Activated CD4-positive, alpha-beta T cell treated with anti-CD3 and anti-CD28 coated beads, Interleukin-2, amount 50 U/mL, for 1 hour (primary cell): ENCODE results near the gene DLL1.

ENCODE experiments used
- DNase-seq: peaks from one replicate; pipeline ENCODE4 v3.0.0-alpha.2; 2020

Gene DLL1

GRCh38 chr6:170282512-170283158, 8.2 kb downstream of the DLL1 start:
- no peak for DNase-seq

DNA sequence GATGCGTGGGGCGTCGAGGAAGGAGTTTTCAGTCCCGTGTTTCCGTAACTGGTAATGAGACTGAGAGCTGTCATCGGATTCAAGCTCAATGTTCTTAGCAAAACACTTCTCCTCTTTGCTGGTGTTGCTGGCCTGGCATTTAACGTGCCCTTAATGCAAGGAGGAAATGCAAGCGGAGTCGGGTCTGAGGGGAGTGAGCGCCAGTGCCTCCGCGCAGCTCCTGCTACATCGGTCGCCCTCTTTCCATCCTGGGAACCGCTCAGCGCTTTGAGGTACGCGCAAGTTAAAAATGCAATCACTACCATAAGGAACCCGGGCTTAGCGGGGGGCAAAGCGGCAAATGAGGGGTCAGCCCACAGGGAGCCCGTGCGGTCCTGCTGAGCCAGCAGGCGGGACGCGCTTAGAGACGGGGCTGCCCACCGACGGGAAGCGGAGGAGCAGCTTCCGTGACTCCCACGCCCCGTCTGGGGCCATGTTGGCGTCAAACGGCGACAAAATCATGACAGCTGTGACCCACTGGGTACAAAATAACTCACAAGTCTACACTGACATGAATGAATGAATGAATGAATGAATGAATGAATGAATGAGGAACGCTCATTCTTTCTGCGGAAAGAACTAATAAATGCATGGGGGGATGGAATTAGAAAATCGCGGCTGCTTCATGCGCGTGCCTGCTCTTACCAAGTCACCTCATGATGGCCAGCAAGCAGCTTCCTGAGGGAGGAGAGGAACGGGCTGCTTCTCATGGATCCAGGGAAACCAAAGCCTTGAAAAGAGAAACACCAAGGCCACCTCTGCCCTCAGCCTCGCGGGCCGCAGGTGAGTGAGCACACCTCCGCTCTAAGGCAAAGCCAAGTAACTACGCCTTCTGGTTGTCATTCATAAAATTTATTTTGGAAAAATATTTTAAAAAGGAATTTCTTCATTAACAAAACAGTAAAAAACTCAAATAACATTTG, 9.3 kb downstream of the DLL1 start:
- DNase-seq, result no peak

- no peak for DNase-seq
These were observed 10.2 kb downstream of the DLL1 start for GRCh38 chr6:170280689-170281045.

DNA sequence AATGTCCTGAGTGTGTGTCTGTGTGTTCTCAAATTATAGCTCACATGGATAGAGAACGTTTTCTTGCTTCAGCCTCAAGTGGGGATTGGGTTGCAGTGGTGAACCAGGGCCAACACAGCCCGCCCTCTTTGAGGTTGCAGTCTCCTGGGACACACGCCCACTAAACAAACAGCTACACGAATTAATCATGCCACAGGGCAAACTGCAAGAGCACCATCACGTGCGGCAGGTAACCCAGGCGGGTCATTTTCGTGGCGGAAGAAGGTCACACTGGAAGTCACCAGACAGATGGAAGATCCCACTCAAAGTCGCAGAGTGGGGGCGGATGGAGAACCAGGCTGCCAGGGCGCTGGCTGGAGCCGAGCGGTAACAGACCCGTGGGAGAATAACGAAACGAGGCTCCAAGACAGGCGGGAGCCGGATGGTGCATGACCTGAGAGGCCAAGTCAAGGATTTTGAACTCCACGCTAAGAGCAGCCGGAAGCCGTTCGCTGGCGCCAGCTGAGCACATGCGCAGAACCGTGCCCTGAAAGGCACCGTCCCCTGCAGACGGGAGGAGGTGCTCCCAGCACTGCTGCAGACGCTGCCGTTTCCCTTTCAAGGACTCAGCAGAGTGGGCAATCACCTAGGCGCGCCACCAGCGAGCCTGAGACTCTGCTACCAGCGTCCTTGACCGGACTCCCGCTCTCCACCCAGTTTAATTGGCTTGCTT, 10.7 kb downstream of the DLL1 start:
- no peak for DNase-seq

GRCh38 chr6:170279426-170279825, 11.5 kb downstream of the DLL1 start:
- DNase-seq, result no peak

DNA sequence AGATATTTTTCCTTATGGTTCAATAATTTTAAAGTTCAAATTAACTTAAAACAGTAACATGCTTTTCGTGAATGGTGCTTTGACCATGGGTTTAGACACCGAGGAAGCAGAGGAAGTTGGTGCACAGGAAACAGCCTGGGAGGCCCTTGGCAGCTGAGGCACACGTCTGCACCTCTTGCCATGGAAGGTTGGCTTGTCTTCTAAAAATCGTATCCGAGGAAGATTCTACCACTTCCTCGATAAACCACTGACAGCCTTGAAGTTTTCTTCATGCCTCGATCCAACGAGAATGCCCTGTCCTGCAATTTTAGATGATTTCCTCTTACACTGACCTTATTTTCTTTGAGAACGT, 12.2 kb downstream of the DLL1 start:
- no peak for DNase-seq

DNA sequence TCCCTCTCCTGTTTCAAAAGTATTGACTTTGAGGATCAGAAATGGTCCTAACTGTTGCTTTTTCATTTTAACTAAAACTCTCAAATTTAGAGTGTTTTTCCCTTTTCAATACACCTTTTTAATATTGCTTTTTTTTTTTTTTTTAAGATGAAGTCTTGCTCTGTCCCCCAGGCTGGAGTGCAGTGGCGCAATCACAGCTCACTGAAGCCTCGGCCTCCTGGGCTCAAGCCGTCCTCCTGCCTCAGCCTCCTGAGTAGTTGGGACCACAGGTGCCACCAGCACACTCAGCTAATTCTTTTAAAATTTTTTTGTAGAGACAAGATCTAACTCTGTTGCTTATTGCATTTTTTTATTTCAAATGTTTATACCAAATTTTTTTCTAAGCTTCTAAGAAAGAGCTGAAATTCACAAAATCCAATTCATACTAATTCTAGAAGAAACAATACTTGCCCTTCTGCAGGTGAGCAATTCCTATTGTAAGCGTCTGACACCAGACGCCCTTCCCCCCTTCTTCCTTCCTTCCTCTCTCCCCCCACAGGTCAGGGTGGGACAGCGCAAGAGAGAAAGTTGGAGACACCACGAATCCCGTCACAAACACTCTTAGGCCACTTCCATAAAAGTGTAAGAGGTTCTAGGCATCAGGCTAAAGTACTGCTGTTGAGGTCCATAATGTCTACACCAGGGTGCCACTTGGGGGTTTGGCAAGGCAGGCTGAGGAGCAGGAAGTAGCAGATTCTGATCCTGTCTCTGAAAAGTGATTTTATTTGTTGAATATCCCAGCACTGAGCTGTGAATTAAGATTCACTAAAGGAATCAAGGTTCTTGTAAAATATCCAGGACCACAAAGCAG, 12.8 kb downstream of the DLL1 start:
- no peak for DNase-seq

DNA sequence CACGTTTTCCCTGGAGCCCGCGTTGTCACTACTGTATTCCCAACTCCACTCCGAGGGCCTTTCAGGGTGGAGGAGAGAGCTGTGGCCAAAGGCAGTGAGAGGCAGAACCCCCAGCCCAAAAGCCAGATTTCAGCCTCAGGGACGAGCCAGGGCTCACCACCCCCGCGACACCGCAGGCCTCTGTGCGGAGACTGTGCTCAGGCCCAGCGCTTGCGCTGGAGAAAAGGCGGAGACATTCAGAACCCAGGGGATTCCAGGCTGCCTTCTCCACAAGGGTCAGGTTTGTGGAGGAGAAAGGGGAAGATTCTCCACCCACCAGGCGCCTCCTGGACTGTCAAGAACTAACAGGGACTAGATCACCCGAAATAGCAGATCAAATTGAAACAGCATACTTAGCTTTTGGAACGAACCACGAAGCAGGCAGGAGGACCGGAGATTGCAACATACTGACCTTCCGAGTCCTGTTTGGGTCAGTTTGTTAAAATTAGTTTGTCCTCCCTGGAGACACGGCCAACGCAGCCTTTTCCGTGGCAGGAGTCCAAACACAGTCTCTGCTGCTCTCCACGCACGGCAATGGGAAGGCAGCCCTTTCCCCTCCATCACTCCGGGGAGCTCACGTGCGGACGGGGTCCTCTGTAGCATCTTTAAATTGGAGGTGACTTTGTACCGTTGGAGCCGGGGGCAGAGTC, 14.4 kb downstream of the DLL1 start:
- no peak for DNase-seq

GRCh38 chr6:170274713-170275560, 15.9 kb downstream of the DLL1 start:
- no peak for DNase-seq

DNA sequence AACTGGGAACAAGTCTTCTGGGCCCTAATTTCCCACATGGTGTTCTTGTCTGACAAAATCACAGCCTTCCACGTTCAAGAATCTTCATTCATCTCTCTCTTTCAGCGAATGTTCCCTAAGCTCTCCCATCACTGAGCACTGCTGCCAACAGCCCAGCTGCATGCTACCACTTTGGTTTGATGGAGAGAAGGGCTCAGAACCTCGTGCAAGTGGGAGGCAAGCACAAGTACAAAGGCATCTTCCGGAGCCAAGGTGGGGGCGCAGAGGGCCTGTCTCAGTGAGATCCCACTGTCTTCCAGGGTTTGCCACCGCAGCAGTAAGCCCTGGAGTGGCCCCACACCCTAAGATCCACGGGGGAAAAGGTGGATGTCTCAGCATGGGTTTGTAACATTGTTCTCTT, 17.2 kb downstream of the DLL1 start:
- no peak for DNase-seq

DNA sequence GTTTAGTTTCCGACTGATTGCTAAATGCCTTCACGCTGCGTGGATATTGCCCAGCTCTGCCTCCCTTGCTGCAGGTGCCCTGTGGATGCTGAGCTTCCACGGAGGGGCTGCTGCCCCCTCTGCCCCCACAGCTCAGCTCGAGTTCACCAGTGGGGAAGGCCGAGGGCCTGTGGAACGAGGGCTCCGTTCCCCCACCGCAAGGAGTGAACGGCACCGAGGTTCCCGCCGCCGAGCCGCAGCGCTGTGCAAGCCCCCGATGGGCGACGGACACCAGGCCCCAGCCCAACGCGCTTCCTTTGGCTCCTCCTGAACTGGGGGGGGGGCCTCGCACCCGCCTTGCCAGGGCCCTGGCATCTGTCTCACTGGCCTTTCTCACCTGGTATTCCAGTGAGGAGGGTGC, 17.7 kb downstream of the DLL1 start:
- no peak for DNase-seq

GRCh38 chr6:170272341-170273065, 18.4 kb downstream of the DLL1 start:
- DNase-seq, result no peak

DNA sequence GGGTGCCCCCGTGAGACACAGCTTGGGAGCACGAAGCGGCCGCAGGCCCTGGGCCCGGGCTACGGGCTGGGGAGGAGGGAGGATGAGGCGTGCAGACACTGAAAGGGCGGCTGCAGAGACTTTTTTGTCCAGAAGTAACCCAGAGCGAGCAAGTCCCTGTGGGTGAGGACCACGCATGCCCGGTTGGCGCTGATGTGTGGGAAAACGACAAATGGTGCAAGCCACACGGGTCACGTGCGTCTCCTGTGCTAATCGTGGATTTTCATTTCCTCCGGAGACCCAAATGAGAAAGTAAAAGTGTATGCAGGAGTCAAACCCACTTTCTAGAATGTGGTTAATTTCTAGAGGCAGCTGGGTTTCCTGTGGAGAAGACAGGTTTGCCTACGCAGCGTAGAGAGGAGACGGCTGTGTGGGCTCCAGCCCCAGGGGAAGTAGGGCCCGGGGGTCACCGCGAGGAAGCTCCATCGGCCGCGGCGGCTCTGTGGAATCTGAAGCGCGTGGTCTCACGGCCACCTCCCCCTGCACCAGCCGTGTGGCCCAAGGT, 19.0 kb downstream of the DLL1 start:
- DNase-seq, result peak; percentile 67

GRCh38 chr6:170270984-170271593, 19.8 kb downstream of the DLL1 start:
- DNase-seq, result no peak

DNA sequence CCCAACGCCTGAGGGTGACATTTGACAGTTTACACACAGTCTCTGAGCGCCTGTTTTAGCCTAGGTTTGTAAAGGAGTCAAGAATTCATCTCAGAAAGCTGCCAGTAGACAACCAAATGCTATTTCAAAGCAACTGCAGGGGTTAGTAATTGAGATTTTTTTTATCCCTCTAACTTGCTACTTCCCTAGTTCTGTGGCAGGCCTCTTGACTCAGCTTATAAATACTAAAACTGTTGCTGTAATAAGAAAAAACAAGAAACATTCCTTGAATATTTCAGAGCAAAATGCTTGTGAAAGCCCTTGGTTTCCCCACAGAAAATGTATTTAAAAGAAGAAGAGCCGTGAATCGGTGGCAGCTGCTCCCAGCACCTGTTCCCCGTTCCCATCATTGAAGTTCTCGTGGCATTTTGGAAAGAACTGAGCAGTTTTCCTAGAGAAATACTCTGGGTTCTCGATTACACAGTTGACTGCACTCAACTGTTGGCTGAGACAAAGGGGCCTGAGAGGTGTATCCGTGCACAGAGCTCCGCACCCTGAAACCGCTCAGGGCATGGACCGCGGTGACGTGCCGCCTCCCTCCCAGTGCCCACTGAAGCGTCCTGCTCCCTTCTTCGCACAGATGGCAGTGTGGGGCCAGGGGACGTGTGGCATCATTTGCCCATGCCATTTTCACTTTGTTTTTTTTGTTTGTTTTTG, 20.9 kb downstream of the DLL1 start:
- DNase-seq, result no peak

- no peak for DNase-seq
These were observed 21.6 kb downstream of the DLL1 start for GRCh38 chr6:170269151-170269845.

DNA sequence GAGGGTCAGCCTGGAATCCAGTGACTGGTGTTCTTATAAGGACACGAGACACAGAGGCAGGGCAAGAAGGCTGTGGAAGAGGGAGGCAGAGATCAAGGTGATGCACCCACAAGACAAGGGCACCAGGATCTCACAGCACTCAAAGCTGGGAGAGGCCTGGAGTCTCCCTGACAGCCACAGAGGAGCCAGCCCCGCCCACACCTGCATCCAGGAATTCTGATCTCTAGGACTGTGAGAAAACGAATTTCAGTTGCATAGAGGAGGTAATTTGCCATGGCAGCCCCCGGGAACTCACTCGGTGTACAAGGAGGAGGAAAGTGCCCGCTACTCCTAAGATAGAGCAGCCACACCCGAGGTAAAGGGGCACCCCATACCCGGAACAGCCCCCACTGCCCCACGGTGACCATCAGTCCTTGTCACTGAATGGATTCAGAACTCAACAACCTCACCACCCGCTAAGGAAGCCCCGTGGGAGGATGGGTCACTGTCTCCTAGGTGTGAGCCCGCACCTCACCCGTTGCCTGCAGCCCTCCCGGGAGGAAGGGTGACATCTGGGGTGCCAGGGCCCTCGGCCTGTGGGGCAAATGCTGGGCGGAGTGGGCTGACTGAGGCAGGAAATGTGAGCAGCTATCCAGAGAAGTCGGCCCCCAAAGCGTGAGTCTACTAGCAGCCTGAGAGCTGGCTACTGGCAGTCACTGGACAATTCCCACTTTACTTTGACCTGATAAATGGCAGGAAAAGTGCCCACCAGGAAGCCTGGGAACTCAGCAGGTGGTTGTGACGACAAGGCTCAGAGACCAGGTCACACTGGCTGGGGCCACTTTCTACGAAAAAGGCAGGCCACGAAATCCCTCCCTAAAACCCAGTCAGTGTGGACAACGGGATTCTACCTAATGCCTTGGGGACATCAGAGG, 22.4 kb downstream of the DLL1 start:
- no peak for DNase-seq
